GM18858 (cell line): ENCODE results near the gene NR3C2.
A peak's percentile ranks its signal among the peaks of the same experiment; 100 is the strongest.

Source experiments
- ATAC-seq: cut with Tn5 transposase; IDR thresholded peaks from one replicate; pipeline ENCODE4 v1.9.1; 2021; ENCODE audit not compliant: unreplicated experiment

Gene NR3C2

DNA sequence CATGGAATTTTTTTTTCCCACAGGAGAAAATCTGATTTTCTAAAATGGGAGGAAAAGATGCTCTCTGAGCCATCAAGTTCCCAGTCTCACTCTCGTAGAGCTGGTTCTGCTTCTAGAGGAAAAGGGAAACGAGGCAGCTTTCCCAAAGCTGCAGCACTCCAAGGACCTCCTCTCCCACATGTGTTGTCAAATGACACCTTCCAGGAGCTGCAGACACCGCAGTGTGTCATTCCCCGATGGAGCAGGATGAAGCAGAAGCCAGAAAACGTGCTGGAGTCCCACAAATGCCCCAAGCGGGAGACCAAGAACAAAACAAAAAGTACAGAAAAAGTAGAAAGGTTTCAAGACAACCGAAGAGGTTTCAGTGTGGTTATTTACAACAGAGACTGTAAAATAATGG lies 362.3 kb downstream of the NR3C2 start:
- ATAC-seq, result no peak

DNA sequence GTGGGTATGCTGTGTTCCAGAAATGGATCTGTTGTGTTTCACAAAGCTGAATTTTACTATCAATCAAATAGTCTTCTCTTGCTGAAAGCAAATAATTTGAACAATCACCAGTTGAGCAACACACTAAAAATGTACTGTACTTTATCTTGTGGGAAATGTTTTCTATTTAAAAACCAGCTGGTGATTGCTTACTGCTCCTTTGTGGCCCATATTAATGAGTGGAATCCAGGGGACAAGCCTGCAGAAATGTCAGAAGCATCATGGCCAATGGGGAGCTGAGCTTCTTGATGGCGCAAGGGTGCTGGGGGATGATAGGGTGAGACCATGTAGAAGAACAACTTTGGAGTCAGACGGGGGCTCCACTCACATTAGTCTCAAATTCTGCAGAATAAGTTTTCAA lies 364.2 kb downstream of the NR3C2 start:
- ATAC-seq, result no peak

DNA sequence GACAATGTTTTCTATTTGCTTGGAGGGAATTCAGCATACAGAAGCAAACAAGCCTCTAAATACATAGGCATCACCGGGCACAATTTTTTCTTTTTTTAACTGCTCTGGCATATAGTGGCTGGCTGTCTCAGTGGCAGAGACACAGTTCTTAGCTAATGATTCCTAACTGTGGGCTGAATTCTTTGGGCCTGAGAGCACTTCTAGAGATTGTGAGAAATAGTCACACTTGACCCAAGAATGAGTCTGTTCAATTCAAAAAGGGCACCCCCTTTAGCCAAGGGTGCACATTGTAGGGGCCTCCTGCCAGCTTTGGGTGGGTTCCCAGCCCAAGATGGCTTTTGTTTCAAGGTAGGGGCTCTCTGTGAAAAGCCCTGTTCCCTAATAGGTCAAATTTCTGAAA lies 364.6 kb downstream of the NR3C2 start:
- ATAC-seq, result no peak

DNA sequence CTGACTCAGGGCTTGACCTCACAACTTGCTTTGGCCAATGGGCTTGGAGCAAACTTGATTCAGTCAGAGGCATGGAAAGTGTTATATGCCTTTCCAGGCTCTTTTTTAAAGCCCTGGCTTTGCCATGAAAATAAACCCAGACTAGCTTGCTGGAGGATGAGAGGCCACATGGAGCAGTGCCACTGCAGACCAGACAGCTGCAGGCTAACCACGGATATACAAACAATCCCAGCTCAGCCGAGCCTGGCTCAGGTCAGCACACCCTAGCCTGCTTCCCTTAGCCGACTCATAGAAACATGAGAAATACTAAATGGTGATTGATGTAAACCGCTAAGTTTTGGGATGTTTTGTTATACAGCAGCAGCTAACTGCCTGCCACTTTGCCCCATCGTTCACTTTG lies 365.2 kb downstream of the NR3C2 start:
- ATAC-seq, result no peak

DNA sequence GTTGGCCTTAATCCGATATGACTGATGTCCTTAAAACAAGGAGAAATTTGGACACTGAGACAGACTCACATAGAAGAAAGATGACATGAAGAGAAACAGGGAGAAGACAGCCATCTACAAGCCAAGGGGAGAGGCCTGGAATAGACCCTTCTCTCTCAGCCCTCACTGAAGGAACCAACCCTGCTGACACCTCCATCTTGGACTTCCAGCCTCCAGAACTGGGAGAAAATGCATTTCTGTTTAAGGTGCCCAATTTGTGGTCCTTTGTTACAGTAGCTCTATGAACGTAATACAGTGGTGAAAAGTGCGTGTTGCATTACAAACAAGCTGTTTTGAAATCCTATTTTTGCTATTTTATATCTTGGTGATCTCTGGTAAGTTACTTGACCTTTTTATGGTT lies 366.8 kb downstream of the NR3C2 start:
- no peak for ATAC-seq

DNA sequence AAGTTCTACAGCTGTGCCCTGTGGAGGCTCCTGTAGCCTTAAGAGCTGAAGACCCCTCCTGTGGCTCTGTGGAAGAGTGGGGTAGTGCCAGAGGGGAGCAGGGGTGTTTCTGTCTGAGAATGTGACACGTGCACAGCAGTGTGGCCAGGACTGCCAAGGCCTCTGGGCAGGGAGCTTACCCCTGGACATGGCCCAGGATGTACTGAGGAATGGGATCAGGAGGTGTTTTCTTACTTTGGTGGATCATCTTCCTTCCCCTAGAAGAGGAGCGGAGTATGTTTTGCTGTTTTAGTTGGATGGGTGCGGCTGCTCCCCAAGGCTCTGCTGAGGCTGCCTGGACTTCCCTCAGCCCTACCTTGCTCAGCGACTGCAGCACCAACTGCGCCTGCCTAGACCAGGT lies 367.8 kb downstream of the NR3C2 start:
- no peak for ATAC-seq

DNA sequence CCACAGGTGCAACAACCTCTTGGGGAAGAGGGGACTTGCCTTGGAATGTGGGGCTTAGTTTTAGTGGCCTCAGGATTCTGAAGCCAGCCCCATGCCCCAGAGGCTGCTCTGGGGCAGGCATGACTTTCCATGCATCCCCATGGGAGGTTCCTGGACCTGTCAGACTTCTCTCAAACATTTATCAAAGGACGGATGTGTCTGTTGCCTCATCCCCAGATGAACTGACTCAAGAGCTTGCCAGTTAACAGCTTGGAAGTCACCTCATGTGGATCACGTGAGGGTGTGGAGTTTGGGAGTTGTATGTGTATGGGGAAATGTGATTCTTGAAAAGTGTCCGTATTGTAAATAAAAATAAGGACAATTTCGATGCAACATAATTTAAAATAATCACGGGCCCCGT lies 368.9 kb downstream of the NR3C2 start:
- ATAC-seq, result no peak

DNA sequence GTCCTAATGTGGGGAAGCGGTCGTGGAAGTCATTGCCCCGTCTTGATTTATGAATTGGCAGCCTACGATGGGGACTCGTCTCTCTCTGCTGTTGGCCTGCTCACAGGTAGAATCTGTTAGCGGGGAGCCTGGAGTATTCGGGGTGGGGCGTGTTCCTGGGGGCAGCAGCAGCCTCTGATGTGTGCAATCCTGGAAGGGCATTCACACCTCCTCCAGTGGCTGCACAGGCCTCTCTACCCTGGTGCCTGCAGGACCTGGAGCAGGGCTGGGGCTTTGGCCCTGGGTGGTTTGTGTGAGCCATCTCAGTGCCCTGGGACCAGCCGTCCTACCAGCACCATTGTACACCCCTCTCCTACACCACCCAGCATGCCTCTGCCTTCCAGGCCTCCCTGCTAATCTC lies 369.4 kb downstream of the NR3C2 start:
- no peak for ATAC-seq

DNA sequence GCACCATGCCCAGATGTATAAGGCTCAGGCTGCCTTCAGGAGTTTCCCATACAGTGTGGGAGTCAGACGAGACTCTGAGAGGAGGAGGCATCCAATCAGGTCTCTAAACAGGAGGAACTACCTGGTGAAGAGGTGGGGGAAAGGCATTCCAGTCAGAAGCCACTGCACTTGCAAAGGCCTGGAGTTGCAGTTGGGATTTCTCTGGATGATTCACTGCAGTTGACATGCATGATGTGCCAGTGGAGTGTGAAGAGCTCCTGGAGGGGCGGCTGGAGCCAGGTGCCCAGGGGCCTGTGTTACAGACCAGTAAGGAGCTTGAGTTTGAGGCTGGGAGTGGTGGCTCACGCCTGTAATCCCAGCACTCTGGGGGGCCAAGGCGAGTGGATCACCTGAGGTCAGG lies 371.2 kb downstream of the NR3C2 start:
- no peak for ATAC-seq

DNA sequence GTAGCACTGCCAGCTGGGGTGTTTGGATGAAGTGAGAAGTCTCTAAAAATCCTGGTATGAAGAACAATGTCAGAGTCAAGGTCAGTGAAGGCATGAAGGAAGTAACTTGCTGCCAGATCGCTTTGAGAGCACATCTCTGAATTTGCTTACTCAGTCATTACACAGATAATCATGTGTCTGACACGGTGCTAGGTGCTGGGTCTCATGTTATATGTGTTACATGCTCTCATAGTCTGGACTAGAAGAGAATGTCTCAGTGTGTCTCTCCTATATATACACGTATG lies 372.4 kb downstream of the NR3C2 start:
- no peak for ATAC-seq

DNA sequence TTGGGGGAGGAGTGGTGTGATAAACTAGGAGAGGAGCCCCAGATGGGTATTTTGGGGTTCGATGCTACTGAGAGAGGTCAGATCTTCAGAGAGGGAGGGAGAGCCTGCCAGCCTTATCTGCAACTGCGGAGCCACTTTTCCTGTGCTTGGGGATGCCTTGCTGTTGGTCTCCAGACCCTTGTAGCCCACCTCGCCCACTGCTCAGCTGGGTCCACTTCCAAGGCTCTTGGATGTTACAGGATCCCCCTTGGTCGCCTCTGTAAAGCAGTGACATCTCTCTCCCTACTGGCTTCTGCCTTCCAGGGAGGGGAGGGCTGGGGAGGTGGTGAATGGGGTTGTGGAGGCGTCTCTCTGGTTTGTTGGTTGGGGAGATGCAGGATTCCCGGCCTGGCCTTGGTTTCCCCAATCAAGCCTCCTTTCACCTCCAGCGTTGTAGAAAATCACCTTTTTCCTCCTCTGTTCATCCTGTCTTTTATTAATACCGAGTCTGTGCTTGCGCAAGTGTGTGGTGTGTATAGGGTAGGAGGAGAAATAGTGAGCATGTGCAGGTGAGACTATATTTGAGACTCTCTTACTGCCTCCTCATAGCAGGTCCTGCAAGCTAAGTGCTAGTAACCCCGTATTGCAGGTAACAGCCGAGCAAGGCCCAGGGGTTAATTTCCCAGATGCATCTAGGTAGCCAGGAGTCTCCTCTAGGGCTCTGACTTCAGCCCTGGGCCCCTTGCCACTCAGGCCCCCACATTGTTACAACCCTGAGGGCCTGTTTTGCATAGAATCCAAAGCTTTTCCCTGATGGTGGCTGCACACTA lies 372.9 kb downstream of the NR3C2 start:
- no peak for ATAC-seq

DNA sequence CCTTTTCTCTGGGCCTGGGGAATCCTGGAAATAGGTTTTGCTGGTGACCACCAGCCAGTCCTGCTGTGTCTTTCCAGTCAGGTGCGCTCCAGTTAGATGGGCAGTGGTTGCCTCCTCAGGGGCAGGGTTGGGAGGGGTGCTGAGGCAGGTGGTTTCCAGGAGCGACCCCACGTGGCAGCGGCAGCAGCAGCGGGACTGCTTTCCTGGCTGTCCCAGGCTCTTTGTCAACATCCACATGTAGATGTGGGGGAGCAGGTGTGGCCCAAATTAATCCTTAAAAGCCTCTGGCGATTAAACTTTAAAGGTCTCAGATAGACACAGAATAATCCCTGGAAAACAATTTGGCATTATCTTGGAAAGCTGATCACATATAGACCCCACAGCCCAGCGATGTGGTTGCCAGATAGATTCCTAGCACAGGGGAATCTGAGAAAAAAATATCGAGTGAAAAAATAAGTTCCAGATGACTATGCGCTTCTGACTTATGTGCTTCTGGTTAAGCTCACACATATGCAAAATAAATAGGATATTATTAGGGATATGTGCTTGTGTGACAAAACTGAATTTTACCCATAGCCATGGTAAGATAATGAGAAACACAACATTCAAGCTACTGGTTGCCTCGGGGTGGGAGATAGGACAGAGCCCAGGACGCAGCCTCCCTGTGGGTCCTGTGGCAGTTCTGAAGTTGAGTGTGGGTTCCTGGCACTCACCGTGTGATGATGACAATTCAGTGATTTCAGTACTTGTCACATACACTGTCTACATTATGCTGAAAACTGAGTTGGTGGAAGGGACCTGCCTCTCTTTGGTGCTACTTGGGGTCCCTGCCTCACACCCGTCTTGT lies 373.9 kb downstream of the NR3C2 start:
- no peak for ATAC-seq

DNA sequence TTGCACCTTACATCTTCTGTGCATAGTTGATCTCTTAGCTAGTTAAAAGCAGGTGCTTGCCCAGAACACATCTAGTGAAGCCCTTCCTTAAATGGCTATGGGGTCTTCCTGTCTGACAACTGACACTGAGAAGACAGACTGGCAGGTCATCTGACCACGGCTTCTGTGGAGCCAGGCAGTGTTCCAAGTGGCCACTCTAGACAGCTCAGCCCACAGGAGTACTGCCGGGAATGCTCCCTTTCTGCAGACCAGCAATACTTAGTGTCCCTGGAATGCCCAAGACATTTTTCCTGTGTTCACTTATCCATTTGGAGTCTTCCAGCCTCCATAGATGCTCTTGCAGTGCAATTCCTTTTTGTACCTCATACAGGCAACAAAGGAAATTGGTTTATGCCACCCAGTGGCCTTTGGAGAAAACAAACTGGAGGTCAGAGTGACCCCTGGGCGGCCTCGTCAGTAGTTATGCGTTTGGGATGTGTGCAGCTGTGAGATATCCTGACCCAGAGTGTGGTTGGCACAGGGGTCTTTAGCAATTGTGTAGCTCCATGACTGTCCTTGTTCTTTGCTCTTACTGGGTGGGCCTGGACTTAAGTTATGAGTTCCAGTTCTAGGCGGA lies 374.8 kb downstream of the NR3C2 start:
- no peak for ATAC-seq

DNA sequence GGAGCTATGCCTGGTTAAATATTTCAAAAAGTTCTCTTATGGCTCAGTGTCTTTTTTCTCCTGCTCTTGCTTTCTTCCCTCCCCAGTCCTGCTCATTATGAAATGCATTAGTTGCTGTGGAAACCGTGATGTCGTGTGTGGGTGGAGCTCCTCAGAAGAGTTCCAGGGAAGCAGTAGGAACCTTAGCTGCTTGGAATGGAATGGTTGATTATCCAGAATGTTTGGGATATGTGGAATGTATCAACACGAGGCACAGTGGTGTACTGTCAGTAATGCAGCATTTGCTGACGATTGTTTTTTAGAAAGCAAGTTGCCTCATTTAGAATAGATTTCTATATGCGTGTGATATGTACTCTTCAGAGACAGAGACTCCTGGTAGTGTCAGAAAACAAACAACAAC lies 377.1 kb downstream of the NR3C2 start:
- ATAC-seq, result no peak

DNA sequence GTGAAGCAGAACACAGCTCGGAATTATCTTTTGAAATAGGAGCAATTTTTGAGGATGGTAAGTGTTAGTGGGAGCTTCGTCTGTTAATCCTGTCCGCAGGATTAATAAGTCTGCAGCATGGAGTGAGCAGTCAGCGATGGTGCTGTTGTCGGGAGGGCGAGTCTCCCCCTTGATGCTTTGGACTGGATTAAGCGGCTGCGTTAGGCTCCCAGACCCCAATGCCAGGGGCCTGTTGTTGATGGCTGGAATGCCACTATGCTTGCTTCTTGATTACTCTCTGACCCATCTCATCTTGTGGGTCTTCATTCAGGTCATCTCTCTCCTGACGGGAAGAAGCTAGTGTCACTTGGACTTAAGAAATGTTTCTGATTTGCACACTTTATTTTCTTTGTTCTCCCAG lies 377.8 kb downstream of the NR3C2 start:
- no peak for ATAC-seq

DNA sequence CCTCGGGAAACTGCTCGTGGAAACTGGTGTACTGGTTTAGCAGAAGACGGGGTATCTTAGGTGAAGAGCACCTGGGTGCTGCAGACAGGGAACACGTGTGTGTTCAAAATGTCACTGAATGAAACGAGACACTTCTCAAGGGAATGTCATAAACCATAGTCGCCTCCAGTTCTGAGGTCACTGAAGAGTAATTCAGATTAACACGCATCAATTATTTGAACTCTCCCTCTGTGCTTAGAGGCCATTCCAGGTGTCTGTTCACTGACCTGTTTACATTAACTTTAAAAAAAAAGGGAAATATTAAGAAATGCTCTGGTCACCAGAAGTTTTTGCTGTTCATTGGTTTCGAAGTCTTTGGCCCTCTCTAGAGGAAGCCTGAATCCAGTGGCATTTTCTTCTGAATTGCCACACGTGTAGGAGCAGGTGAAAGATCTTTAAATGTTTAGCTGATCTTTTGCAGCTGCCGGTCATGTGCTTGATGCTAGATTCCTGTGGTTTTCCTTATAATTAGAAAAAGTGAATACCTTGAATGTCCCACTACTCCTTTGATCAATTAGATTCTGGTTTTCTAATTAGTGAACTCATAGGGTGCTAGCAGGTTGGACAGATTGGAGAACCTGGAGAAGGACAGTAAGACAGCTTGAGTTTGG lies 379.8 kb downstream of the NR3C2 start:
- no peak for ATAC-seq

DNA sequence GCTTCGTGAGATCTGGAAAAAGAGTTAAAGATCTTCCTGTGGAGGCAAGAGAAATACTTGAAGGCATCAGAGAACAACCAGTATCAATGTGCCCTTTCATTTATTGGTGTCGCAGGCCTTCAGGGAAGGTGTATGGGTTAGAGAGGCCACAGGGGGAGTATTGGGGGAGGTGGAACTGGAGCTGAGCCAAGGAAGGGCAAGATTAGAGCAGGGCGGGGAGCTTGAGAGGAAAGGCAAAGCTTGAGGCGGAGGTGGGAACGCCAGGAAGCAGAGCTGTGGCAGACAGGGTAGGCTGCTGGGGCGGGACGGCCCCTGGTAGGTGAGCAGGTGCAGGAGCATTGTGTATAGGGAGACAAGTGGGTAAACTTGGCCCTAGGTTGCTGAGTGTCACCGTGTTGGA lies 380.4 kb downstream of the NR3C2 start:
- no peak for ATAC-seq

DNA sequence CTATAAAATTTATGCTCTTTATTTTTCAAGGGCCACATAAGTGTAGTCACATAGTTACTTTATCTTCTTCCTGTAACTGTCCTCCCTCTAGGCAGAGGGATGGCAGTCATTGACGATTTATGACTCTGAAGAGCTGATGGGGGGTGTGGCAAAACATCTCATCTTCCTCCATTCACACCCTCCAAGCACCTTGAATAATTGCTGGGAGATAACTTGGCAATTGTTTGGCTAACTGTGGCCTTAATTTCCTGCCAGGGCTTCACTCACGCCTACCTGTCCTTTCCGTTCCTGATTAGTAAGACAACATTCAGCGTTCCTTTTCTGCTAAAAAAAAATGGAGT lies 381.1 kb downstream of the NR3C2 start:
- no peak for ATAC-seq

DNA sequence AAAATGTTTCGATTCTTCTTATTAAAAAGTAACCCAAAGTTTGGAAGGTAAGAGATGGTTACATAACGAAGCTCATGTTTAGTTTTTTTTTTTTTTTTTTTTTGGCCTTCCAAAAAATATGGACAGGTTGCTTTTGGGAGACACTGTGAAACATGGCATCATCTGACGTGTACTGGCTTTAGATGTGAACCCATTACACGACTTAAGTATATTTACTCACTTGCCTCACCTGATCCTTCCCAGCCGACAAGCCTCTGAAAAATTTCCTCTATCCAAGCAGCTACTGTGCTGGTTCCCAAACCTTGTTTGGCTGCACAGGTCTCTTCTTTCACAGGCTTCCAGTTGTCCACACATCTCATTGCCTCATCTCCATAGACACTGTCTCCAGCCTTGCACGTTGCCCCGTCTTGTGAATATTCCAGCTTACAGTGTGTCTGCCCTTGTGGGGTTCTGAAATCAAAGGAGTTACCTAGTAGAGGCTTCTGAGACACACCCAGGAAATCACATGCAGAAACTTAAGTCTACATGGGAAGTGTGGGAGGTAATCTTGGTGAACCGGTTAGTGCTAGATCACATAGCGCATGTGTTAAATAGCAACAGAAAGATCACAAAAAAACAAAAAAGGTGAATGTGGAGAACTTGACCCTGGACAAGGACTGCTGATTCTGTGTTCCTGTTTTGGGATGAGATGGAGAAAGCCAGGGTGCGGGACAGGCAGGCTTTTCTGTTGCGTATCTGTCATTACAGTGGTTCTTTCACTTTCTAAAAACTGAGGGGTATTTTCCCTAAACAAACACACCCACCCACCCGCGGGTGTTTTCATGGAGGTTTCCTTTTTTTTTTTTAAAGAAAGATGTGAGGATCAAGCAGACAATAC lies 381.7 kb downstream of the NR3C2 start:
- ATAC-seq, result no peak

DNA sequence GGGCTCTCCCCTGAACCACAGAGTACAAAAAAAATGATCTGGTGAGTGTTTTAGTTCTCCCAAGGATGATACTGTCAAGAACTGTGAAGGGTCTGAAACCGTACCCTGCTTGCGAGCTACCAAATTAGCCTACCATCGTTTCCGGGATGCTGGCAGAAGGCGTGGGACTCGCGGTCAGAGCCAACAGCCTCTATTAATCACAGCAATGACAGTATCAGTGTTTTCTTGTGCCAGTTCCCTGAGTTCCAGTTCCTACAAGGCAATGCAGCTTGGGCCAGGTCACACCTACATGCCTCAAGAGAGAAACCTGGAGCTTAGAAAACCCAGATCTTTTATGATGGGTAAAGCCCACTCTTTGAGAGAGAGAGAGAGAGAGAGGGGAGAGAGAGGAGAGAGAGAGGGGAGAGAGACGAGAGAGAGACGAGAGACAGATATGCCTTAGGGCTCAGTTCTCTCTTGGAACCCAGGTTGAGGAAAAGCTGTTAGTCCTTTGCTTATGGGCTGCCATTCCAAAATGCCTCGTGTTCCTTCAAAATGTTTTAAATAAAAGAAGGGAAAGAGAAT lies 382.5 kb downstream of the NR3C2 start:
- ATAC-seq, result peak; percentile 20
